Endothelial cell of umbilical vein (primary cell): ENCODE results near the gene RAN. TPM values are rescaled to one million over a fixed set of nuclear protein-coding genes. Genes with fewer than 3 reads are reported as not detected.

Experiments used
- BruUV-seq: library from RNA; stranded (reverse); fragments of 400-500 nt; replicated peaks from 2 replicates; lab custom pipeline; 2021; lab: Mats Ljungman, UMichigan
- CTCF ChIA-PET: fragments of 300-600, 350-600 bp; sonication (Branson Sonifier 250); formaldehyde crosslinking; loops from one replicate; lab custom pipeline; 2021; ENCODE audit warnings: antibody characterized with exemption, inconsistent platforms; lab: Charles Lee
- POLR2A ChIA-PET: fragments of 300-600, 350-600 bp; sonication (Branson Sonifier 250); formaldehyde crosslinking; loops from one replicate; lab custom pipeline; 2021; ENCODE audit warnings: antibody characterized with exemption, inconsistent platforms; lab: Charles Lee
- DNase-seq: peaks from one replicate; pipeline ENCODE4 v3.0.0-alpha.2; 2011; ENCODE audit warnings: low read depth, low spot score
- FAIRE-seq: peaks from 2 replicates; lab custom pipeline; 2011; peaks lifted over from hg19 to GRCh38; lab: Jason Lieb, UNC
- H2AFZ ChIP-seq: 2 replicates; pipeline ENCODE4 v1.6.0; 2012; ENCODE audit warnings: low read depth, low read length, control low read depth, inconsistent platforms
- H3K27ac ChIP-seq: 2 replicates; pipeline ENCODE4 v1.5.1; 2011; ENCODE audit warnings: low read depth, mild to moderate bottlenecking, control low read depth, low read length, moderate library complexity; ENCODE audit not compliant: insufficient read depth
- H3K27me3 ChIP-seq, 2 experiments: 2 replicates each; pipeline versions ENCODE4 v1.6.0 to v1.6.1; 2011; ENCODE audit warnings: low read length in 2 of 2, mixed read lengths in 1 of 2; ENCODE audit not compliant: control insufficient read depth in 2 of 2, insufficient read depth in 2 of 2
- H3K36me3 ChIP-seq, 2 experiments: 2 replicates in 1 of 2; 3 replicates in 1 of 2; pipeline ENCODE4 v1.5.1; 2011; ENCODE audit warnings: low read length in 2 of 2, mild to moderate bottlenecking in 1 of 2, moderate library complexity in 1 of 2; ENCODE audit not compliant: control insufficient read depth in 2 of 2, insufficient read depth in 2 of 2; ENCODE audit errors: extremely low read depth in 1 of 2
- H3K4me1 ChIP-seq: 3 replicates; pipeline ENCODE4 v1.5.1; 2011; ENCODE audit warnings: mild to moderate bottlenecking, low read length; ENCODE audit not compliant: control insufficient read depth, insufficient read depth; ENCODE audit errors: extremely low read depth
- H3K4me2 ChIP-seq: 2 replicates; pipeline ENCODE4 v1.6.1; 2011; ENCODE audit warnings: low read length, control low read depth, mixed read lengths; ENCODE audit not compliant: insufficient read depth
- H3K4me3 ChIP-seq, 3 experiments: fragments of 200-600 bp in 1 of 3; sonication (generic), shearing (Covaris generic) in 1 of 3; replicated peaks in 1 of 3; 2 replicates each; pipeline ENCODE4 v1.5.1; 2011 to 2016; ENCODE audit warnings: control low read depth in 3 of 3, low read length in 3 of 3, mild to moderate bottlenecking in 2 of 3, inconsistent platforms in 1 of 3, low read depth in 1 of 3, moderate library complexity in 1 of 3; ENCODE audit not compliant: insufficient read depth in 1 of 3
- H3K79me2 ChIP-seq: 2 replicates; pipeline ENCODE4 v1.6.0; 2012; ENCODE audit warnings: low read length, inconsistent platforms; ENCODE audit not compliant: control insufficient read depth, insufficient read depth
- H3K9ac ChIP-seq: replicated peaks from 2 replicates; pipeline ENCODE3; 2011; ENCODE audit warnings: low read length, control low read depth; ENCODE audit not compliant: insufficient read depth; ENCODE audit errors: extremely low read depth
- H3K9me1 ChIP-seq: replicated peaks from 3 replicates; pipeline ENCODE4 v1.6.0; 2011; ENCODE audit warnings: mild to moderate bottlenecking, low read length; ENCODE audit not compliant: control insufficient read depth, insufficient read depth; ENCODE audit errors: extremely low read depth
- H3K9me3 ChIP-seq: replicated peaks from 2 replicates; pipeline ENCODE4 v1.5.1; 2012; ENCODE audit warnings: low read length, inconsistent platforms; ENCODE audit not compliant: control insufficient read depth, insufficient read depth
- H4K20me1 ChIP-seq: replicated peaks from 2 replicates; pipeline ENCODE3; 2011; ENCODE audit warnings: mild to moderate bottlenecking, low read length; ENCODE audit not compliant: control insufficient read depth, insufficient read depth; ENCODE audit errors: extremely low read depth
- EZH2 ChIP-seq: IDR thresholded peaks from 2 replicates; pipeline ENCODE4 v1.6.1; 2012; ENCODE audit warnings: borderline replicate concordance, low read depth, mild to moderate bottlenecking, moderate library complexity, low read length, inconsistent platforms; ENCODE audit not compliant: severe bottlenecking
- FOS ChIP-seq: IDR thresholded peaks from 2 replicates; pipeline ENCODE4 v1.6.1; 2011; ENCODE audit warnings: mild to moderate bottlenecking, low read length, moderate library complexity, borderline replicate concordance; ENCODE audit not compliant: insufficient read depth
- GATA2 ChIP-seq: IDR thresholded peaks from 2 replicates; pipeline ENCODE4 v1.7.0; 2011; ENCODE audit warnings: low read depth, mild to moderate bottlenecking, moderate library complexity, mixed read lengths, low read length; ENCODE audit not compliant: insufficient read length, insufficient read depth
- JUN ChIP-seq: IDR thresholded peaks from 2 replicates; pipeline ENCODE4 v1.6.1; 2011; ENCODE audit warnings: borderline replicate concordance, low read depth; ENCODE audit not compliant: insufficient read length, insufficient read depth
- MYC ChIP-seq: IDR thresholded peaks from one replicate; pipeline ENCODE4 v1.6.1; 2011; ENCODE audit warnings: mild to moderate bottlenecking, low read depth, low read length
- POLR2A ChIP-seq: IDR thresholded peaks from 2 replicates; pipeline ENCODE4 v1.6.1; 2012; ENCODE audit warnings: low read depth, mild to moderate bottlenecking, control low read depth, low read length
- POLR2AphosphoS5 ChIP-seq: IDR thresholded peaks from 2 replicates; pipeline ENCODE4 v1.6.1; 2012; ENCODE audit warnings: low read depth, mild to moderate bottlenecking, control low read depth, low read length, moderate library complexity; ENCODE audit not compliant: insufficient read depth
- dilution Hi-C: fragments of 300-500 bp; cut with MboI; formaldehyde crosslinking; loops from one replicate; pipeline ENCODE4 v1.15.0; 2019; ENCODE audit warnings: low sequenced_read_pairs; ENCODE audit not compliant: extremely low pct_ligation_motif_present
- intact Hi-C: fragments of 100-400 bp; cut with micrococcal nuclease; formaldehyde crosslinking; loops from one replicate; pipeline ENCODE4 v1.10.0; 2022
- polyA plus RNA-seq, 4 experiments: library from polyadenylated mRNA; depleted of rRNA in 3 of 4; stranded (reverse) in 3 of 4; unstranded in 1 of 4; fragments of >200 nt; gene quantifications; 2 replicates each; pipeline versions ENCODE4 v1.2.1 to v1.2.3, GENCODE V29; 2011 to 2012; ENCODE audit warnings: missing spikeins in 1 of 4
- total RNA-seq: library from RNA; stranded (reverse); gene quantifications from 2 replicates; pipeline ENCODE4 v1.2.3, GENCODE V29; 2021
- TF ChIP-seq, protein P1 (sequence below), 2 donors: IDR thresholded peaks; 1 replicate in 1 of 2; 2 replicates in 1 of 2; pipeline ENCODE4 v1.5.1; 2011; ENCODE audit warnings: low read length in 2 of 2, mild to moderate bottlenecking in 2 of 2, moderate library complexity in 2 of 2, control low read depth in 1 of 2, inconsistent platforms in 1 of 2, low read depth in 1 of 2; ENCODE audit not compliant: insufficient read depth in 1 of 2; ENCODE audit errors: extremely low read depth in 1 of 2
- TF ChIP-seq, protein P2 (sequence below): IDR thresholded peaks from 2 replicates; pipeline ENCODE4 v1.6.1; 2011; ENCODE audit not compliant: insufficient read depth, insufficient read length

The RAN gene
- total and polyA plus RNA-seq, 2 donors (not counting 3 experiments of a cell fraction or from before 2014, with no cell fraction given) = 1,075 to 1,205 TPM

DNA sequence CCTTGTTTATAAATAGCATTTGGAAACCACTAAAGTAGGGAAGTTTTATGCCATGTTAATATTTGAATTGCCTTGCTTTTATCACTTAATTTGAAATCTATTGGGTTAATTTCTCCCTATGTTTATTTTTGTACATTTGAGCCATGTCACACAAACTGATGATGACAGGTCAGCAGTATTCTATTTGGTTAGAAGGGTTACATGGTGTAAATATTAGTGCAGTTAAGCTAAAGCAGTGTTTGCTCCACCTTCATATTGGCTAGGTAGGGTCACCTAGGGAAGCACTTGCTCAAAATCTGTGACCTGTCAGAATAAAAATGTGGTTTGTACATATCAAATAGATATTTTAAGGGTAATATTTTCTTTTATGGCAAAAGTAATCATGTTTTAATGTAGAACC lies 4.4 kb downstream of the RAN start:
- intact Hi-C loops = loop anchor here (10.0 kb wide), 1 partner anchor 839 kb away; the partner anchor contains the start of gene SFSWAP
- BruUV-seq = no TSS peak
- FAIRE-seq = no peak

More for the DNA sequence above, 4.4 kb downstream of the RAN start:
- Histone ChIP-seq H3K36me3 (peaks cover 6 to 36% of the 10 kb centered on the region in 2 experiments), H3K27me3 (no peaks in the 10 kb centered on the region), H3K79me2 (peaks cover 35% of the 10 kb centered on the region), H3K27ac (no peak overlapping the region), H3K9ac (no peak overlapping the region), H3K9me1 (no peaks in the 10 kb centered on the region), H3K4me1 (peaks cover 18% of the 10 kb centered on the region), H3K4me2 (no peak overlapping the region), H3K4me3 (no peak overlapping the region), H3K9me3 (no peaks in the 10 kb centered on the region), H2AFZ (no peak overlapping the region), H4K20me1 (peaks cover 9% of the 10 kb centered on the region)
- ChIA-PET POLR2A (no interaction called here), CTCF (no interaction called here)
- no peak for DNase-seq
- dilution Hi-C loops = no loop called here
- TF ChIP-seq JUN (no peak), GATA2 (no peak), POLR2AphosphoS5 (no peak), MYC (no peak), POLR2A (no peak), EZH2 (no peak), FOS (no peak)
- TF ChIP-seq, protein P1, sequence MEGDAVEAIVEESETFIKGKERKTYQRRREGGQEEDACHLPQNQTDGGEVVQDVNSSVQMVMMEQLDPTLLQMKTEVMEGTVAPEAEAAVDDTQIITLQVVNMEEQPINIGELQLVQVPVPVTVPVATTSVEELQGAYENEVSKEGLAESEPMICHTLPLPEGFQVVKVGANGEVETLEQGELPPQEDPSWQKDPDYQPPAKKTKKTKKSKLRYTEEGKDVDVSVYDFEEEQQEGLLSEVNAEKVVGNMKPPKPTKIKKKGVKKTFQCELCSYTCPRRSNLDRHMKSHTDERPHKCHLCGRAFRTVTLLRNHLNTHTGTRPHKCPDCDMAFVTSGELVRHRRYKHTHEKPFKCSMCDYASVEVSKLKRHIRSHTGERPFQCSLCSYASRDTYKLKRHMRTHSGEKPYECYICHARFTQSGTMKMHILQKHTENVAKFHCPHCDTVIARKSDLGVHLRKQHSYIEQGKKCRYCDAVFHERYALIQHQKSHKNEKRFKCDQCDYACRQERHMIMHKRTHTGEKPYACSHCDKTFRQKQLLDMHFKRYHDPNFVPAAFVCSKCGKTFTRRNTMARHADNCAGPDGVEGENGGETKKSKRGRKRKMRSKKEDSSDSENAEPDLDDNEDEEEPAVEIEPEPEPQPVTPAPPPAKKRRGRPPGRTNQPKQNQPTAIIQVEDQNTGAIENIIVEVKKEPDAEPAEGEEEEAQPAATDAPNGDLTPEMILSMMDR (IDR thresholded peaks at IDR 0.05; ENCODE audit: extremely low read depth in 1 of 2, insufficient read depth in 1 of 2, low read depth in 1 of 2, low read length in 2 of 2) = no peak
- TF ChIP-seq, protein P2, sequence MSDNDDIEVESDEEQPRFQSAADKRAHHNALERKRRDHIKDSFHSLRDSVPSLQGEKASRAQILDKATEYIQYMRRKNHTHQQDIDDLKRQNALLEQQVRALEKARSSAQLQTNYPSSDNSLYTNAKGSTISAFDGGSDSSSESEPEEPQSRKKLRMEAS = no peak
